Stimulated activated CD4-positive, alpha-beta T cell treated with anti-CD3 and anti-CD28 coated beads, Interleukin-2, amount 100 ng/mL, for 48 hours (primary cell): ENCODE data around the gene NEUROD4.

Experiments used
- DNase-seq, 2 donors: peaks; one replicate each; pipeline ENCODE4 v3.0.0-alpha.2; 2020

NEUROD4 gene

DNA sequence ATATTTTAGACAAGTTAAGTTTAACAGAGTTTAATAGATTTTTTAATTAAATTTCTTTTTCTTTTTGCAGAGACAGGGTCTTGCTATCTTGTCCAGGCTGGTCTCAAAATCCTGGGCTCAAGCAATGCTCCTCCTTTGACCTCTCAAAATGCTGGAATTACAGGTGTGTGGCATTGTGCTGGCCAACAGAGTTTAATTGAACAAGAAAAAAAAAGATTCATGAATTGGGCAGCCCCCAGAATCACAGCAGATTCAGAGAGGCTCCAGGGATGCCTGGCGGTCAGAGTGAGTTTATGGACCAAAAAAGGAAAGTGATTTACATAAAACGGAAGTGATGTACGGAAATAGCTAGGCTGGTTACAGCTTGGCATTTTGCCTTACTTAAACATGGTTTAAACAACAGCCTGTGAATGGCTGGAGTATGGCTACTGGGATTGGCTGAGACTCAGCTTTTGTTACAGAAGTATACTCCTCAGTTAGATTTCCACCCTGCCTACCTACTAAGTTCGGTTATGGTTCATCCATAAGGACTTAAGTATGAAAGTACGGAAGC lies 20.7 kb upstream of the NEUROD4 start:
- no peak for DNase-seq

DNA sequence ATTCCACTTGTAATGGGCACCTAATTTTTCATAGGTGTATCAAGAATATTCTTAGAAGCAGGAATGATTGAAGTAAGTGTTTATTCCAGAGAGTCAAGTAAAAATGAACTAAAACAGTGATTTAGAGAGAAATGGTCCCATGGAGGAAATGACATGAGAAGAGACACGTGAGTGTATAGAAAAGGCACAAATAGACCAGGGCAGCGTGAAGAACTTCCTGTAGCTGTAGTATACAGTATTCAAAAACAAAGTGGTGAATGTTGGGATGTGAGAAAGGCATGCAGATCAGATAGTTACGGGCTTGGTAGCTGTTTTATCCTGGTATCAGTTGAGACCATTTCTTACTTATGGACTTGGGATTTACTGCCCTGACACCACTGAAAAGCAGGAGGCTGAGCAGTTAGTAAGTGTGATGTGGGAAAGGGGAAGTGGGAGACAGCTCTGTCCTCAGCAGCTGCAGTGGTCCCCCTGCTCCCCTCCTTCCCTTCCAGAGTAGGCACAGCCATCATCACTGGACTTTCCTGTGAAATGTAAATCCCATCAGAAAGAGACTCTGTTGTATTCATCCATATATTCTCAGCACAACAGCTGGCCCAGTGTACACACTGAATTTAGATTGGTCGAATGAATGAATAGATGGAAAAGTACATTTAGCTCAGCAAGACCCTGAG lies 18.4 kb upstream of the NEUROD4 start:
- no peak for DNase-seq

DNA sequence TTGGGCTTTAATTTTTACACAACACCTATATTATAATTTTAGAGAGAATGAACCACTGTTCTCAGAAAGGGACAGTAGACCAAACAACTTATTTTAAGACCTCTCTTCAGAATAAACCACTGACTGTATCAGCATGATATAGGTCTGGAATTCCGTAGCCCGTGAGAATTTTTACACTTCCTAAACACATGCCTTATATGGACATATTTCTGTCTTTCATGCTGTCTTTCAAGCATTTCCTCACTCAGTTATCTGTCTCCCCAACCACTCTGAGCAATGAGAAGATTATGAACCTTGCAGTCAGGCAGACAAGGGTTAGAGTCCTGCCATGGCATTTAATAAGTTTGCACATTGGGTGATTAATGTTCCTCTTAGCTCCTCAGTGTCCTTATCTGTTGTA lies 17.4 kb upstream of the NEUROD4 start:
- DNase-seq: no peak

DNA sequence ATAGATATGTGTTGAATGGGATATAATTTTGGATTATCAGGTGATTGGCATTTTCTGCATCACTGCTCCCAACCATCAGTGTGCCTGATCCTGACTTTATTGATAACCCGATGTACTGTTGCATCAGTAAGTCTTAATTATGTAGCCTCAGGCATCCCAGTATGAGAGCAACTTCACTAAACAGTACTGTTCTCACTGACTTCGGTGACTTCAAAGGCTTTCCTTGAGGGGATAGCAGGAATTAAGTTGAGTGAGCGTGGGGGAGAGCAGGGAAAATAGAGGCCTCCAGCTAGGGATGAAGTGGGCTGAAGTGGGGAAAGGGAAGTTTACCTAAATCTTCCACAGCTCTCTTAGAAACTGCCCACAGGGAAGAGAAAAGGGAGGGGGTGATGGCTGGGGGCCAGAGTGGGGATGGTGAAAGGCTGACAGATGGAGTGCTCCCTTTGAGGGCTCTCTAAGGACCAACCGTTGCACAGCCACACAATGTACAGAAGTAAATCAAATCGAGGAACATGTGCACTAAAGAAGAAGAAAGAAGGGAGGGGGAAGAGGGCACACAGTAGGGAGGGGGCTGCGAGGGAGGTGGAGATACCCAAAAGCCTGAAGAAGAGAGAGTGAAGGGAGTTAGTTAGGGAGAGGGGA lies 10.7 kb upstream of the NEUROD4 start:
- no peak for DNase-seq

DNA sequence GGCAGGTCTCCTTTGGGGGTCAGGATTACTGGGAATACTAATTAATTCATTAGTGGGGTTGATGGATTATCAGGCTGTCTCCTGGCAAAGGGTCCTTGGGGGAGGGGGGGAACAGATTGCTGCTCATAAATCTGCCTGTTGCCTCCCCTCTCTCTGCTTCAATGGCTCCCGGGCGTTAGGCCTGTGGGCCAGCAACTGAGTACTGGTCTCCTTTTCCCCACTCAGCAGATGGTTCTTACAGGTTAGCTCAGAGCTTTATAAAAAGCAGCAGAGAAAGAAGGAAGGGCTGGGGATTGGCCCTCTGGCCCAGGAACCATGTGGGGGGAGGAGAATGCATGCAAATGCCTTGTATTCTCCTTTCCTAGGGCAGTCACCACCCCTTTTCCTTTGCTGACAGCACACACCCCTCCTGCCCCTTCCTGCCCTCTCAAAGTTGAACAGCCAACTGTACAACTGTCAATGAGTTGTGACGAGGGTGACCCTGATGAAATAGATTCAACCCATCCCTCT lies 2.3 kb upstream of the NEUROD4 start:
- no peak for DNase-seq

DNA sequence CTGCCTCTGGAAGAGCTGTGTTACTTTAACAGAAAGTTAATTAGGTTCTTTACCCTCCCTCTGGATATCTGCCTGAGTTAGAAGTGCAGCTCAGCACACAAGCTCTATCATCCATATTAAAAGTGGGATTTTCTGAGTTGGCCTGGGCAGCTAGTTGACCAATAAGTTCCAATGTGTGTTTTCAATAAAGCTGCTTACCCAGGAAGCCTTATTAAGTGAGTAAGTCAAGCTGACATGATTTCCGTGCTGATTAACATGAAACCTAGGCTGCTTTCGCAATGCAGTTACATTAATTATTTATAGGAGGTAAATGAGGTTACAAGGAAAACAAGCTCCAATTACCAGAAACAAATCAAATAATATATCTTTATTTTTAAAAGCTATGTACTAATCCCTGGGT lies 4.8 kb downstream of the NEUROD4 start:
- DNase-seq: no peak

DNA sequence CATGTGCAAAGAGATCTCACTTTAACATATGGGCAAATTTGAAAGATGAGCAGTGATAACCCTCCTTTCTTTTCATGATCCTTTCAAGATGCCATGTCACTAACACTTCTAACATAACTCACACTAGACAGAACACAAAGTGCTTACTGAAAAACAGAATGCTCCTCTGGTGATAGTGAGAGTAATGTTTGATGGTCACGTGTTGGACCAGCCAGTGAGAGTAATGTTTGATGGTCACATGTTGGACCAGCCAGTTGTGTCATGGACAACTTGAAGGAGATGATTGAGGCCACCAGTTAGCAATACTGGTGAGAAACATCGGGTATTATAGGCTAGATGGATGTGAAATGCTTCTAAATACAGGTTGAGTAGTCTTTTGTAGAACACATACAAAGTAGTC lies 5.7 kb downstream of the NEUROD4 start:
- no peak for DNase-seq

DNA sequence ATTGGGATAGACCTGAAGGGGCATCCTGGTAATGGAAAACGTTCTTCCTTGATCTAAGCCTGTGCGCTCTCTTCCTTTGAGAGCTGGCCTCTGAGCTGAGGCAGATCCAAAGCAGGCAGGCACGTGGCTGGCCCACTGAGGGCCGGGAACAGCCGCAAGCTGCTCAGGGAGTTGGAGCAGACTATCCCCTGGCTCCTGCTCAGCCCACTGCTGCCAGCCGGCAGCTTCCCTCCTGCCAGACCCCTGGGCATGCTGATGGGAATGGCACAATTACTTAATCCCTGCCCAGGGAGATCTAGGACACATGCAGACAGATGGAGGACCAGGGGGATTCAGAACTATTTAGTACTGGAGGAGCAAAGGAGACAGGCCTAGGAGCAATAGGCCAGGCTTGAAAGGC lies 14.4 kb downstream of the NEUROD4 start:
- no peak for DNase-seq

DNA sequence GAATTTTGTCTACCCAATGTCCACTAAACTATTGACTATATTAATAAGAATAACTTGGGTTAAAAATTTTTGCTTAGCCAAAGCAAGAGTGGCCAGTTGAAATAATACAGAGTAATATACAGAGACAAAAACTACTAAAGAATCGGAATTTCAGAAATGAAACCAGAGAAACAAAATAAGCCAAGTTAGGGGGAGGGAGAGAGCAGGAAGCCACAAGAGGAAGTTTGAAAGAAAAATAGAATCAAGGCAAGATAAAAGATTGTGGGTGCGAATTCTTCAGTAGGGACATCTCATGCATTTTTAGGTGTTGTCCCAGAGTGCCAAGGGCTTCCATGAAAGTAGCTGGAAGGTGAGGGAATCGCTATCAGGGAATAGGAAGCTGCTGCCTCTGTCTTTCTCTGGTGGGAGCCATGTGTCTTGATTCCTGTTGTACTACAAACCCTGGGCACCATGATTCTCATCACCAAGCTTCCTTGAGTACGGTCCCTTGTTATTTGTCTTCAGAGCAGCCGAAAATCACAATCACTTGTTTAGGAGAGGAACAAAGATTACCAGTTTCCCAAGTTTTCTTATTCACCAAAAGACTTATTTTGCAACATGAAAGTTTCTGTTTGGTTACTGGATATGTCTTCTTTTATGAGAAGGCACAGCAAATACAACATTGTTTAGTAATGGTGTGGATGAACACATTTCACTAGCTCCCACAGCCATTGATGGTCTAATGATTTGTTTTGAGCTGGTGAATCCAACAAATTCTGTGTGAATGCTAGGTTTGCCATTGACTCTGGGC lies 16.7 kb downstream of the NEUROD4 start:
- no peak for DNase-seq

DNA sequence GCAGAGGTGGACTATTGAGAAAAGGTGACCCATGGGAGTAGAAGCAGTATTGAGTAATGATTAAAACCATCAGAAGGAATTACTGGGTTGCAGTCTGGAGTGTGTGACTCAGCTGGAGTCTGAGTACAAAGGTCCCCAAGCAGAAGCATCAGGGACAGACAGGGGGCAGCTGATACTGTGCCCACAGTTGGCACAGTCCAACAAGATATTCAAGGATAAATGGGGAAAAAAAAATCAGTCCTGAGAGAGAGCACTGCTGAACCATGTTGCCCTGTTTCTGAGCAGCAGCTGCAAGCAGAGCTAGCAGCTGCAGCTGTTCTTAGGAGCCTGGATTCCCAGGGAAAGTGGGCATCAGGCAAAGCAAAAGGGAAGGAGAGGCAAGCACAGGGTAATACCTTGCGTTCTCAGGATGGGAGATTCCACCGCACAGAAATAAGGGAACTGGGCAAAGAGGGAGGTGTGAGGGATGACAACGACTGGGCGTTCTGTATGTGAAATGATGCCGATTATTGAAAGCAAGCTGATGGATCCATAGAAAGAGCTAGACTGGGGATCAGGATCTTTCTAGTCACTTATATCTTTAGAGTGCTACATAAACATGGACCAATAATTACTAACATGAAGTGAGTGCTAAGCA lies 17.7 kb downstream of the NEUROD4 start:
- DNase-seq: no peak

DNA sequence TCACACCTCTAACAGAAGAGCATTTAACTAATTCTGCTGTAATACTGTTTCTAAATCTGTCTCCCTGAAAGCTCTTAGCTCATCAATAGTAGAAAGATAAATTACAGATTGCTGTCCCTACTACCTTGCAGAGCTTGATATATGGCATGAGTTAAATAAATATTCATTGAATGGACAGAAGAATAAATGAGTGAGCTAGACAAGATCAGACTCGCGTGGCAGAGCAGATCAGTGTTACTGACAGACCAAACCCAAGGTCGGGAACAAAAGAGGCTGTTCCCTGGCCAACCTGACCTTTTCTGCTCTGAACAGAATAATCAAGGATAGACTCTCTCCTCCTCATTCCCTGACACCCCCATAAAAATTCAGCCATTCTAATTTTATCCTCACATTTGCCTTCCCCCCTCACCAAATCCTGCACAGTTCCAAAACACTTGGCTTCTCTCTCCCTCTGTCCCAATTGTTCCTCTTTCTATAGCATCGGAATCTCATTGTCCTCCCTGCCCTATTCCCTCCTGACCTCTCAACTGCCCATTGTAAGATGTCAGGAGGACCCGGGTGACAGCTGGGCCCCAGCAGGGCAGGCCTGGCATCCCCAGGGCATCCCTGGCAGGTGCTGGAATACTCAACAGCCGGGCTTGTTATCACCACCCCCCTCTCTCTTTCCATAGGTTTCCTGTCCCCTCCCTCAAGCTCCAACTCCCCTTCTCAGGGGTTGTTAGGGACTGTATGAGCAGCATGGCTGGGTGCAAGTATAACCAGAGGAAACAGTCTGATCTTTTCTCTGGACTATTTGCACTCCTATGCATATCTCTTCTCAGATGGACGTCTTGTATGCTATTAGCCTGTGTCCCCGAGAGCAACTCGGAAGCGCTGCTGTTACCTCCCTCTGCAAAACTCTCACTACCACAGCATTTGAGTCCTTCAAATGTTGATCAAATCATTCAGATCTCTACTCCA lies 19.9 kb downstream of the NEUROD4 start:
- no peak for DNase-seq

DNA sequence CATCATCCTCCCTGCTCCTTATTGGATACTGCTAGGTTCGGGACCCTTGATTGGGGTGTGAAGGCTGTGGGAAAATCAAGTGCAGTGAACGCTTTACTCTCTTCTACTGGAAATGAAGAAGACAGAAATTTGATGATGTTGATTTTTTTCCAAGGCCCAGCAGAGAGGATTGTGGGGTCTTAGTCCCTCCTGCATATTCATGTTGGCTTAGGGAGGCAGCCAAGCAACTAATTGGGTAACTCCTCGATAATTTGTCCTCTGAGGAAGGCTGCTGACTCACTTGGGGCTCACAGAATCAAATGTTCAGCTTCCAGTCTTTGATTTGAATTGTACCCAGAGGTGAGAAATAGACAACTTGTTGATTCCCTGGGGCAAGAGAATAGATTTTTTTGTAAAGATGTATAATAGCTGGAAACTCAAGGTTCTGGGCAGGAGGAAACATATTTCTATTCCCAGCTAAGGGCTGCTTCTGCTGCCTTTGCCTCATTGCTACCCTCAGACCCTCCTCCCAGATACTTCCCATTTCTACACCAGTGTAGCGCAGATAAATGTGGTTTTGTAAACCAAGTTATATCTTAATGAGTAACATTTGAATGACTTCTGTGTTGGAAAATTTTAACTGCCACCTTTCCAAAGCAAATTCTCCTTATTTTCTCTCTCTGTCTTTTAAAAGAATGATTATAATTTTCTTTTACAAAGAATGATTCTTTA lies 21.7 kb downstream of the NEUROD4 start:
- DNase-seq: no peak

DNA sequence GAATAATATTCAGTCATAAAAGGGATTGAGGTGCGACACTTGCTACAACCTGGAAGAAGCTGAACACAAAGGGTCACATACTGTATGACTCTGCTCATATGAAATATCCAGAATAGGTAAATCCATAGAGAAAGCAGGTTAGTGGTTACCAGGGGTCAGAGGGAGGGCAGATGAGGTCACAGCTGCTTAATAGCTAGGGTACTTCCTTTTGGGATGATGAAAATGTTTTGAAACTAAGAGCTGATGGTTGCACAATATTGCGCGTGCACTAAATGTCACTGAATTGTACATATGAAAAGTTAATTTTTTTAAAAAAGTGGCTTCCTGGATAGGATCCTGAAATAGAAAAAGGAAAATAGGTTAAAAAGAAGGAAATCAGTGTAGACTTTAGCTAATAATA lies 23.8 kb downstream of the NEUROD4 start:
- no peak for DNase-seq

DNA sequence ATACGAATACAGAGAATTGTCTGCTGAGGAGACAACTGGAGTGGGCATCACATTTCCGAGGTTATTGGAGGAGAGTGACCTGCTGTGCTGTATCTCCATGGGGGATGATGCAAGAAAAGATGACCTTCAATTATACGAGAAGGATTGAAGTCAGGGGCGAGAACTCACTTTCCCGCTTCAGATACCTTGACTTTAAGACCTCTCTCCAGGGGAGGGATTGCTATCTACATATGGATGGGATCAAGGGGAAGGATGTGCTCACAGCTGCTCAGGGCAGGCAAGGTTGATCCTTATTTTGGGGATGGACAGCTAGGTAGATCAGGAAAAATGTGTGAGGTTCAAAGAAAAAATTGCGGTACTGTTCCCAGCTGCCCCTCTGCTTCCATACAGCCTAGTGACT lies 24.4 kb downstream of the NEUROD4 start:
- no peak for DNase-seq

DNA sequence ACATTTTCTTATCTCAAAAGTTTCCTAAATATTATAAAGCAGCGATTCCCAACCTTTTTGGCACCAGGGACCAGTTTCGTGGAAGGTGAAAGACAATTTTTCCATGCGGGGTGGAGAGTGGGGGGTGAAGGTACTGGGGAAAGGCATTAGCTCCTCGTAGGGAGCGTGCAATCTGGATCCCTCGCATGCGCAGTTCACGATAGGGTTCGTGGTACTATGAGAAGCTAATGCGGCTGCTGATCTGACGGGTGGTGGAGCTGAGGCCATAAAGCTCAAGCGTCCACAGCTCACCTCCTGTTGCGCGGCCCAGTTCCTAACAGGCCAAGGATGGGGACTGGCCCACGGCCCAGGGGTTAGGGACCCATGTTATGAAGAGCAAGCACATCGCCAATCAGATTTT lies 29.9 kb downstream of the NEUROD4 start:
- DNase-seq: no peak

DNA sequence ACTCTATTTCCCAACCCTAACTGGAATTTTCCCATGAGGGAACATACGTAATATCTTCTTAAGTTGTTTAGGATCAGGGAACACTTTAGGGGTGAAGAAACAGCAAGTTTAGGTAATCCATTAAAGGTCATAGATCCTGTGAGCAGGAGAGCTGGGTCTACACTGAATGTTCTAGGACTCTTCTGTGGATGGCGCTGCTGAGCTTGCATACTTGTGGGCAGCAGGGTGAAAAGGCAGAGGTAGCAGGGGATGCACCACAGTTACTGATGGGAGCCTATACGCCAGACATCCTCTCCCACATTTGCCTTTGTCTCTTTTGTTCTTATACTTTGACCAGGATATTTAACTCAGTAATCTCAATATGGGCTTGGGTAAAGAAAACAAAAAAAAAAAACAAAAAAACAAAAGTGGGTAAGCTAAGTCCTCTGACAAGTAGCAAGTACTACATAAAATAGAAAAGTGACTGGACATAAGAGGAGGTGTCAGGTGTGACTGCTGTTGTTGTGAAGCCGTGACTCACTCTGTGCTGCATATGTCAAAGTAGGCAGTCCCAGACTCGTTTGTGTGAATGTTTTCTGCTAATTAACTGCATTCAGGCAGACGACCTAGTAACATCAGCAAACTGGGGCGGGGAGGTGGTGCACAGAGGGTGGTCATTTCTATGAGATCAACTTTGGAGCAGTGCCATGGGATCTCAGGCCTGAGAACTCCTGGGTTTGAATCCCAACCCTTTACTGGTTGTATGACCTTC lies 31.6 kb downstream of the NEUROD4 start:
- DNase-seq: no peak

DNA sequence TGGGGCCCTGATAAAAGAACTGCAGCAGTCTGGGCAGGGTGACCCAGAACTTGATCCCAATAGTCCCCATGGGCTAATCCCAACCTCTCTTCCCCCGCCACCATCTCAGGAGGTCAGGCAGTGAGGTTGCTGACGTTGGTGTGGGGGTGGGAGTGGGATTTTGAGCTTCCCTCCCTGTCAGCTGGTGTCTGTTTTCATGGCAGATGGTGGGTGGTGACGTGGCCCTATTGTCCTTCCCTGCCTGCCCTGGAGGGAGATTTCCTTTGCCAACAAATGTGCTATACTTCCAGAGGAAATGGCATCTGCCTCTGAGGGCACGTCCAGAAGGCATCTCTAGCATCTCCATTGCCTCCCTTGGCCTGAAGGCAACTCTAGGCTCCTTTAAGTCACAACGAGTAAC lies 37.7 kb downstream of the NEUROD4 start:
- no peak for DNase-seq

DNA sequence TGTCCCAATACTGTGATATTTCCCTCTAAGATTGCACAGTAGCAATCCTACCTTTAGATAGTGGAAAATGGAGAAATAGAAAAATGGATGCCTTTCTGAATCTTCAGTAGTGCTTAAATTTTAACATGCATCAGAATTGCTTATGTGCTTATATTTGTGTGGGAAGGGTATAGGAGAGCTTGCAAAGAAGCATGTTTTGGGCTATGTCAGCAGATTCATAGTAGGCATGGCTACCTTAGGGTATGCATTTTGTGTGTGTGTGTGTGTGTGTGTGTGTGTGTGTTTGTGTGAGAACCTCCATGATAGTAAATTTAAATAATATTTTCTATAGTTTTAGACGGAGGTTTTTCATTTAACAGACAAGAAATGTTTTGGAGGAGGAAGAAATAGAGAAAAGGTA lies 38.3 kb downstream of the NEUROD4 start:
- DNase-seq: no peak

DNA sequence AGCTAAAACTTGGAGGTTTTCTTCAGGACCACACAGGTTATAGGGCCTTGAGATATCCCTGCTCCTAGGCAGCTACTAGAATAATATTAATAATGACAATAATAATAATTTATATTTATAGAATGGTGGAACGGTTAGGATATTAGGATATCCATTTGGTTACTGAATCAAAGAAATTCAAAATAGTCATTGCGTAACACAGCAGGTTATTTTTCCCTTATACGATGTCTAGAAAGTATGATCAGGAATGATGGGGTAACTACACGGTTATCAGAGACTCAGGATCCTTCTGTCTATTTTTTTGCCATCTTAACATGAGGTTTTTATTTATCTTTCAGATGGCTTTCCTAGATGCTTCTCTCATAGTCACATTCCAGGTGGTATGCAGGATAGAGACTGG lies 39.0 kb downstream of the NEUROD4 start:
- no peak for DNase-seq

DNA sequence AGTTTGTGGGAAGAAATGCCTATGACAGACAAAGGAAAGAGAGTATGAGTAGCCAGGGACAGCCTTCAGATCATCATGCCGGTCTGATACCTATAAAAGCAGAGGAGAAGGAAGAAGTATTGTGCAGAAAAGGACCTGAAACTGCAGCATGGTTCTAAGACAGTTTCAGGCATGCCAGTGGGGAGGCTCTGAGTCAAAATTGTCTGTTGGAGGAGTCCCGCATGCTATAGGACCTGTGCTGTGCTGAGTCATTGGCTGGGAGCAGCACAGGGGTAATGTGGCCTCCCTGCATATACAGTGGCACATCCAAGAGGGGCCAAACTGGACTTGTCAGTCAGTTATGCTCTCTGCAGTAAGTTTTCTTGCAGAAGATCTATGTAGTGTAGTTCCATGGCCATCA lies 40.7 kb downstream of the NEUROD4 start:
- peak; percentile 30 to 36 for DNase-seq

DNA sequence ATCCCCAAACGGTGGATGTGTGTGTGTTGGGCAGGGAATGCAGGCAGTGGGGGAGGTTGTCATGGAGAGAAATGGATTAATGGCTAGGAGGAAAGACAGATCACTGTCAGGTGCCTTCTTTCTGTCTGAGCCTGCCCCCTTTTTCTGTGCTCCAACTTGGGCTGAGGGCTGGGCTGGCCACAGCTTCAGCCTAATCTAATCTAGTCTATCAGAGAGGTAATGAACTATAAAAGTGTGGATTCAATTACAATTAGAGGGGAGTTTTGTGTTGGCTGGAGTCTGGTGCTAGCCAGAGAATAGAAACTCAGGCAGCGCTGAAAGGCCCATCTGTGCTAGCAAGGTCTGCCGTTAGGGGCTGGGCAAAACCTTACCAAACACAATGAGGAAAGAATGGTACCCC lies 41.2 kb downstream of the NEUROD4 start:
- no peak for DNase-seq
